SK-N-MC (cell line): ENCODE measurements around the gene CTNNAL1.

Source experiments
- EZH2 ChIP-seq: fragments of 200-600 bp; sonication (generic); IDR thresholded peaks from one replicate; pipeline ENCODE4 v1.6.1; 2017; ENCODE audit warnings: antibody characterized with exemption
- FOXP2 ChIP-seq: optimal IDR thresholded peaks from 2 replicates; pipeline ENCODE3; 2011; ENCODE audit warnings: mild to moderate bottlenecking, moderate library complexity; ENCODE audit not compliant: insufficient read depth; ENCODE audit errors: extremely low read length, control extremely low read depth
- POLR2AphosphoS5 ChIP-seq: IDR thresholded peaks from 2 replicates; pipeline ENCODE4 v1.6.1; 2012; ENCODE audit warnings: mild to moderate bottlenecking, low read depth, low read length, borderline replicate concordance

DNA sequence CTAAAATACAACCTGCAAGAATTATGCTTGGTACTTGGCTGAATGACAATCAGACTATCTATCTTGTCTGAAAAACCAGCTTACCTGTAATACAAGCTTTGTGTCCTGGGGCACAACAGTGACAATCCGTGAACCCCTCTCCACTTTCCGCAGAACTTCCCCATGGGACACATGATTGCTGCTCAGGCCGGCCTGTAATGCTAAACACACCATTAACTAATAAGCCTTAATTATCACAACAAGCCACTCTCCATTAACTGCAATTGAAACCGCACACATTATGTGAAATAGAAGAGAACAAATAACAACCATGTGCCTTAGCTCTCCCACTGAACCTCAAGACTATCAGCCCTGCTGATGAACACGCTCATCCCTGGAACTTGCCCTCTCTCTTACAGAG lies 113.1 kb downstream of the CTNNAL1 start:
- TF ChIP-seq POLR2AphosphoS5 = no peak
- TF ChIP-seq EZH2 = no peak
- TF ChIP-seq FOXP2 = no peak
